Mucosa of stomach (tissue), 1 donor: ENCODE results near the gene TPST2.

Source experiments
- H3K27me3 ChIP-seq: one replicate; pipeline ENCODE4 v1.7.0; 2013; ENCODE audit warnings: mild to moderate bottlenecking, low read length; ENCODE audit not compliant: control insufficient read depth, insufficient read depth
- H3K36me3 ChIP-seq: one replicate; pipeline ENCODE4 v1.7.0; 2013; ENCODE audit warnings: low read length; ENCODE audit not compliant: control insufficient read depth, insufficient read depth
- H3K4me1 ChIP-seq: one replicate; pipeline ENCODE4 v1.7.0; 2013; ENCODE audit warnings: mild to moderate bottlenecking, low read length; ENCODE audit not compliant: control insufficient read depth, insufficient read depth
- H3K4me3 ChIP-seq: one replicate; pipeline ENCODE4 v1.7.0; 2013; ENCODE audit warnings: low read length
- H3K9ac ChIP-seq: one replicate; pipeline ENCODE4 v1.7.0; 2013; ENCODE audit warnings: mild to moderate bottlenecking, low read length, moderate library complexity
- H3K9me3 ChIP-seq: one replicate; pipeline ENCODE4 v1.7.0; 2013; ENCODE audit warnings: mild to moderate bottlenecking, low read length, moderate library complexity; ENCODE audit not compliant: control insufficient read depth
- donor health status: Pancreatic carcinoma.

TPST2 gene

GRCh38 chr22:26574001-26574723 is 15.8 kb downstream of the TPST2 start:
- no peak overlapping the region for H3K9ac ChIP-seq
- H3K4me1 ChIP-seq, result no peaks in the 10 kb centered on the region
- no peak overlapping the region for H3K4me3 ChIP-seq
- no peaks in the 10 kb centered on the region for H3K9me3 ChIP-seq
- no peaks in the 10 kb centered on the region for H3K27me3 ChIP-seq
- no peaks in the 10 kb centered on the region for H3K36me3 ChIP-seq

- Histone ChIP-seq H3K9me3 (no peaks in the 10 kb centered on the region), H3K9ac (no peak overlapping the region), H3K36me3 (no peaks in the 10 kb centered on the region), H3K4me1 (no peaks in the 10 kb centered on the region), H3K4me3 (no peak overlapping the region), H3K27me3 (no peaks in the 10 kb centered on the region)
Observed at GRCh38 chr22:26573026-26573662, 16.8 kb downstream of the TPST2 start.

- H3K9me3 ChIP-seq, result no peaks in the 10 kb centered on the region
- H3K36me3 ChIP-seq, result no peaks in the 10 kb centered on the region
- no peak overlapping the region for H3K4me3 ChIP-seq
- no peaks in the 10 kb centered on the region for H3K27me3 ChIP-seq
- no peak overlapping the region for H3K9ac ChIP-seq
- no peaks in the 10 kb centered on the region for H3K4me1 ChIP-seq
Observed at GRCh38 chr22:26570864-26571525, 18.9 kb downstream of the TPST2 start.

GRCh38 chr22:26570115-26570514 is 19.8 kb downstream of the TPST2 start:
- no peaks in the 10 kb centered on the region for H3K4me1 ChIP-seq
- no peak overlapping the region for H3K9ac ChIP-seq
- H3K9me3 ChIP-seq, result no peaks in the 10 kb centered on the region
- no peaks in the 10 kb centered on the region for H3K27me3 ChIP-seq
- no peak overlapping the region for H3K4me3 ChIP-seq
- no peaks in the 10 kb centered on the region for H3K36me3 ChIP-seq

GRCh38 chr22:26568207-26568706 is 21.7 kb downstream of the TPST2 start:
- no peaks in the 10 kb centered on the region for H3K27me3 ChIP-seq
- H3K36me3 ChIP-seq, result no peaks in the 10 kb centered on the region
- H3K9me3 ChIP-seq, result no peaks in the 10 kb centered on the region
- H3K4me1 ChIP-seq, result no peaks in the 10 kb centered on the region
- H3K4me3 ChIP-seq, result no peak overlapping the region
- H3K9ac ChIP-seq, result no peak overlapping the region

- Histone ChIP-seq H3K4me1 (no peaks in the 10 kb centered on the region), H3K36me3 (no peaks in the 10 kb centered on the region), H3K9ac (no peak overlapping the region), H3K9me3 (no peaks in the 10 kb centered on the region), H3K4me3 (no peak overlapping the region), H3K27me3 (no peaks in the 10 kb centered on the region)
Observed at GRCh38 chr22:26567610-26568009, 22.3 kb downstream of the TPST2 start.

- no peak overlapping the region for H3K9ac ChIP-seq
- no peaks in the 10 kb centered on the region for H3K9me3 ChIP-seq
- H3K36me3 ChIP-seq, result no peaks in the 10 kb centered on the region
- H3K4me1 ChIP-seq, result no peaks in the 10 kb centered on the region
- H3K27me3 ChIP-seq, result no peaks in the 10 kb centered on the region
- no peak overlapping the region for H3K4me3 ChIP-seq
Observed at GRCh38 chr22:26566994-26567393, 22.9 kb downstream of the TPST2 start.

GRCh38 chr22:26565889-26566288 is 24.0 kb downstream of the TPST2 start:
- Histone ChIP-seq H3K27me3 (no peaks in the 10 kb centered on the region), H3K36me3 (no peaks in the 10 kb centered on the region), H3K4me3 (no peak overlapping the region), H3K9ac (no peak overlapping the region), H3K4me1 (no peaks in the 10 kb centered on the region), H3K9me3 (no peaks in the 10 kb centered on the region)

GRCh38 chr22:26565181-26565580 is 24.8 kb downstream of the TPST2 start:
- Histone ChIP-seq H3K36me3 (no peaks in the 10 kb centered on the region), H3K27me3 (no peaks in the 10 kb centered on the region), H3K4me3 (no peak overlapping the region), H3K9ac (no peak overlapping the region), H3K4me1 (no peaks in the 10 kb centered on the region), H3K9me3 (no peaks in the 10 kb centered on the region)

GRCh38 chr22:26564672-26565071 is 25.3 kb downstream of the TPST2 start:
- no peaks in the 10 kb centered on the region for H3K9me3 ChIP-seq
- H3K36me3 ChIP-seq, result no peaks in the 10 kb centered on the region
- no peaks in the 10 kb centered on the region for H3K4me1 ChIP-seq
- H3K4me3 ChIP-seq, result no peak overlapping the region
- H3K27me3 ChIP-seq, result no peaks in the 10 kb centered on the region
- H3K9ac ChIP-seq, result no peak overlapping the region

GRCh38 chr22:26564181-26564580 is 25.8 kb downstream of the TPST2 start:
- H3K36me3 ChIP-seq, result no peaks in the 10 kb centered on the region
- H3K27me3 ChIP-seq, result no peaks in the 10 kb centered on the region
- no peaks in the 10 kb centered on the region for H3K4me1 ChIP-seq
- H3K4me3 ChIP-seq, result no peak overlapping the region
- no peak overlapping the region for H3K9ac ChIP-seq
- no peaks in the 10 kb centered on the region for H3K9me3 ChIP-seq

GRCh38 chr22:26563022-26563421 is 26.9 kb downstream of the TPST2 start:
- Histone ChIP-seq H3K9ac (no peak overlapping the region), H3K4me1 (no peaks in the 10 kb centered on the region), H3K4me3 (no peak overlapping the region), H3K27me3 (no peaks in the 10 kb centered on the region), H3K9me3 (no peaks in the 10 kb centered on the region), H3K36me3 (no peaks in the 10 kb centered on the region)
